Measurements from ENCODE around the gene CCR3.

GRCh38 chr3:46215810-46216414, 26.3 kb upstream of the CCR3 start:
- TF ChIP-seq CTCF (conservative IDR thresholded peaks at IDR 0.05; ENCODE audit: low read depth, low read length), result no peak
- no peak for TF ChIP-seq EZH2 (IDR thresholded peaks at IDR 0.05; ENCODE audit: low read length, unreplicated experiment)
